Measurements from ENCODE around the gene MPV17L2. TPM values are rescaled to one million over a fixed set of nuclear protein-coding genes. Genes with fewer than 3 reads are reported as not detected.

Gene MPV17L2
- total and polyA plus RNA-seq, 2 experiments from 2014 or later, result 38.7 to 81.3 TPM

DNA sequence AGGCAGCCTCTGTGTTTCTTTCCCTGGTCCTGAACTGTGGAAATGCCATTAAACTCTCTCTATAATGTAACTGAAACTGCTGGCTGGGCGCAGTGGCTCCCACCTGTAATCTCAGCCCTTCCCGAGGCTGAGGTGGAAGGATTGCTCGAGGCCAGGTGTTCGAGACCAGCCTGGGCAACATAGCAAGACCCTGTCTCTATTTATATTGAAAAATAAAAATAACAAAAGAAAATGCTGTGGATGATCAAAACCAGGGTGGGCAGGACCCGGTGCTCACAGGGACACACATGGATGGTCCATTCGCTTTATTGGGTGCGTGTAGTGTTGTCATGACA lies 3.5 kb downstream of the MPV17L2 start:
- Histone ChIP-seq H3K4me1 (ENCODE audit: insufficient read depth) (peaks cover 11% of the 10 kb centered on the region; the same call in 1 of the 2 replicates), H3K79me2 (replicated peaks; ENCODE audit: insufficient read depth) (peaks cover 6% of the 10 kb centered on the region), H3K9me2 (ENCODE audit: insufficient read depth) (no peaks in the 10 kb centered on the region), H2AFZ (no peak overlapping the region), H3K27me3 (ENCODE audit: insufficient read depth) (no peaks in the 10 kb centered on the region), H3K27ac (ENCODE audit: low read depth) (no peak overlapping the region), H3F3A (replicated peaks; ENCODE audit: low read depth) (peaks cover 20% of the 10 kb centered on the region; the same call in 1 of the 2 replicates), H4K20me1 (replicated peaks; ENCODE audit: insufficient read depth) (peaks cover 19% of the 10 kb centered on the region), H3K4me2 (no peak overlapping the region), H3K4me3 (no peak overlapping the region), H3K36me3 (ENCODE audit: insufficient read depth) (peaks cover 11% of the 10 kb centered on the region; the same call in 1 of the 2 replicates)
- Mint-ChIP-seq H3K27me3 (ENCODE audit: insufficient read depth, low read depth, poor library complexity) (peaks cover 22% of the 10 kb centered on the region), H3K4me3 (no peak overlapping the region), H3K36me3 (ENCODE audit: low read depth) (peaks cover 35% of the 10 kb centered on the region), H3K4me1 (peaks cover 18% of the 10 kb centered on the region; the same call in 2 of the 3 replicates), H3K27ac (no peak overlapping the region), H3K9me3 (peaks cover 4% of the 10 kb centered on the region; the same call in 1 of the 3 replicates)
- TF ChIP-seq ZNF331 (CRISPR knock-in tag; IDR thresholded peaks at IDR 0.05; ENCODE audit: low read depth) (no peak), POLR2AphosphoS5 (IDR thresholded peaks at IDR 0.05; ENCODE audit: low read depth) (no peak), EZH2phosphoT487 (IDR thresholded peaks at IDR 0.05; ENCODE audit: unreplicated experiment) (no peak), JUNB (IDR thresholded peaks at IDR 0.05; ENCODE audit: unreplicated experiment) (no peak), EZH2 (IDR thresholded peaks at IDR 0.05; ENCODE audit: low read depth, unreplicated experiment) (no peak), NANOG (IDR thresholded peaks at IDR 0.05; ENCODE audit: borderline replicate concordance) (no peak), ZNF114 (CRISPR knock-in tag; IDR thresholded peaks at IDR 0.05) (no peak), CREB1 (CRISPR knock-in tag; IDR thresholded peaks at IDR 0.05; ENCODE audit: low read depth) (no peak), CTCF (conservative IDR thresholded peaks at IDR 0.05; ENCODE audit: low read depth in 2 of 2) (no peak)
- TF ChIP-seq, protein P1, sequence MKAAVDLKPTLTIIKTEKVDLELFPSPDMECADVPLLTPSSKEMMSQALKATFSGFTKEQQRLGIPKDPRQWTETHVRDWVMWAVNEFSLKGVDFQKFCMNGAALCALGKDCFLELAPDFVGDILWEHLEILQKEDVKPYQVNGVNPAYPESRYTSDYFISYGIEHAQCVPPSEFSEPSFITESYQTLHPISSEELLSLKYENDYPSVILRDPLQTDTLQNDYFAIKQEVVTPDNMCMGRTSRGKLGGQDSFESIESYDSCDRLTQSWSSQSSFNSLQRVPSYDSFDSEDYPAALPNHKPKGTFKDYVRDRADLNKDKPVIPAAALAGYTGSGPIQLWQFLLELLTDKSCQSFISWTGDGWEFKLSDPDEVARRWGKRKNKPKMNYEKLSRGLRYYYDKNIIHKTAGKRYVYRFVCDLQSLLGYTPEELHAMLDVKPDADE (IDR thresholded peaks at IDR 0.05), result no peak
- TF ChIP-seq, protein P2, sequence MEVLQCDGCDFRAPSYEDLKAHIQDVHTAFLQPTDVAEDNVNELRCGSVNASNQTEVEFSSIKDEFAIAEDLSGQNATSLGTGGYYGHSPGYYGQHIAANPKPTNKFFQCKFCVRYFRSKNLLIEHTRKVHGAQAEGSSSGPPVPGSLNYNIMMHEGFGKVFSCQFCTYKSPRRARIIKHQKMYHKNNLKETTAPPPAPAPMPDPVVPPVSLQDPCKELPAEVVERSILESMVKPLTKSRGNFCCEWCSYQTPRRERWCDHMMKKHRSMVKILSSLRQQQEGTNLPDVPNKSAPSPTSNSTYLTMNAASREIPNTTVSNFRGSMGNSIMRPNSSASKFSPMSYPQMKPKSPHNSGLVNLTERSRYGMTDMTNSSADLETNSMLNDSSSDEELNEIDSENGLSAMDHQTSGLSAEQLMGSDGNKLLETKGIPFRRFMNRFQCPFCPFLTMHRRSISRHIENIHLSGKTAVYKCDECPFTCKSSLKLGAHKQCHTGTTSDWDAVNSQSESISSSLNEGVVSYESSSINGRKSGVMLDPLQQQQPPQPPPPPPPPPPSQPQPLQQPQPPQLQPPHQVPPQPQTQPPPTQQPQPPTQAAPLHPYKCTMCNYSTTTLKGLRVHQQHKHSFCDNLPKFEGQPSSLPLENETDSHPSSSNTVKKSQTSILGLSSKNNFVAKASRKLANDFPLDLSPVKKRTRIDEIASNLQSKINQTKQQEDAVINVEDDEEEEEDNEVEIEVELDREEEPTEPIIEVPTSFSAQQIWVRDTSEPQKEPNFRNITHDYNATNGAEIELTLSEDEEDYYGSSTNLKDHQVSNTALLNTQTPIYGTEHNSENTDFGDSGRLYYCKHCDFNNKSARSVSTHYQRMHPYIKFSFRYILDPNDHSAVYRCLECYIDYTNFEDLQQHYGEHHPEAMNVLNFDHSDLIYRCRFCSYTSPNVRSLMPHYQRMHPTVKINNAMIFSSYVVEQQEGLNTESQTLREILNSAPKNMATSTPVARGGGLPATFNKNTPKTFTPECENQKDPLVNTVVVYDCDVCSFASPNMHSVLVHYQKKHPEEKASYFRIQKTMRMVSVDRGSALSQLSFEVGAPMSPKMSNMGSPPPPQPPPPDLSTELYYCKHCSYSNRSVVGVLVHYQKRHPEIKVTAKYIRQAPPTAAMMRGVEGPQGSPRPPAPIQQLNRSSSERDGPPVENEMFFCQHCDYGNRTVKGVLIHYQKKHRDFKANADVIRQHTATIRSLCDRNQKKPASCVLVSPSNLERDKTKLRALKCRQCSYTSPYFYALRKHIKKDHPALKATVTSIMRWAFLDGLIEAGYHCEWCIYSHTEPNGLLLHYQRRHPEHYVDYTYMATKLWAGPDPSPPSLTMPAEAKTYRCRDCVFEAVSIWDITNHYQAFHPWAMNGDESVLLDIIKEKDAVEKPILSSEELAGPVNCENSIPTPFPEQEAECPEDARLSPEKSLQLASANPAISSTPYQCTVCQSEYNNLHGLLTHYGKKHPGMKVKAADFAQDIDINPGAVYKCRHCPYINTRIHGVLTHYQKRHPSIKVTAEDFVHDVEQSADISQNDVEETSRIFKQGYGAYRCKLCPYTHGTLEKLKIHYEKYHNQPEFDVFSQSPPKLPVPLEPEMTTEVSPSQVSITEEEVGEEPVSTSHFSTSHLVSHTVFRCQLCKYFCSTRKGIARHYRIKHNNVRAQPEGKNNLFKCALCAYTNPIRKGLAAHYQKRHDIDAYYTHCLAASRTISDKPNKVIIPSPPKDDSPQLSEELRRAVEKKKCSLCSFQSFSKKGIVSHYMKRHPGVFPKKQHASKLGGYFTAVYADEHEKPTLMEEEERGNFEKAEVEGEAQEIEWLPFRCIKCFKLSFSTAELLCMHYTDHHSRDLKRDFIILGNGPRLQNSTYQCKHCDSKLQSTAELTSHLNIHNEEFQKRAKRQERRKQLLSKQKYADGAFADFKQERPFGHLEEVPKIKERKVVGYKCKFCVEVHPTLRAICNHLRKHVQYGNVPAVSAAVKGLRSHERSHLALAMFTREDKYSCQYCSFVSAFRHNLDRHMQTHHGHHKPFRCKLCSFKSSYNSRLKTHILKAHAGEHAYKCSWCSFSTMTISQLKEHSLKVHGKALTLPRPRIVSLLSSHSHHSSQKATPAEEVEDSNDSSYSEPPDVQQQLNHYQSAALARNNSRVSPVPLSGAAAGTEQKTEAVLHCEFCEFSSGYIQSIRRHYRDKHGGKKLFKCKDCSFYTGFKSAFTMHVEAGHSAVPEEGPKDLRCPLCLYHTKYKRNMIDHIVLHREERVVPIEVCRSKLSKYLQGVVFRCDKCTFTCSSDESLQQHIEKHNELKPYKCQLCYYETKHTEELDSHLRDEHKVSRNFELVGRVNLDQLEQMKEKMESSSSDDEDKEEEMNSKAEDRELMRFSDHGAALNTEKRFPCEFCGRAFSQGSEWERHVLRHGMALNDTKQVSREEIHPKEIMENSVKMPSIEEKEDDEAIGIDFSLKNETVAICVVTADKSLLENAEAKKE (CRISPR knock-in tag; IDR thresholded peaks at IDR 0.05), result no peak
- no peak for DNase-seq (ENCODE audit: low spot score)
- no peak for ATAC-seq

All from GM23338 (cell line).